Activated CD4-positive, alpha-beta T cell treated with anti-CD3 and anti-CD28 coated beads for 4 hours (primary cell): ENCODE results near the gene CRYBA1.
"Not testable (repeated sequence)": the region's sequence is repeated elsewhere in the genome, so short reads cannot be mapped to it uniquely, and the experiment has no call there.

Experiments used
- DNase-seq, 2 donors: peaks; one replicate each; pipeline ENCODE4 v3.0.0-alpha.2; 2020

Gene CRYBA1, protein sequence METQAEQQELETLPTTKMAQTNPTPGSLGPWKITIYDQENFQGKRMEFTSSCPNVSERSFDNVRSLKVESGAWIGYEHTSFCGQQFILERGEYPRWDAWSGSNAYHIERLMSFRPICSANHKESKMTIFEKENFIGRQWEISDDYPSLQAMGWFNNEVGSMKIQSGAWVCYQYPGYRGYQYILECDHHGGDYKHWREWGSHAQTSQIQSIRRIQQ

DNA sequence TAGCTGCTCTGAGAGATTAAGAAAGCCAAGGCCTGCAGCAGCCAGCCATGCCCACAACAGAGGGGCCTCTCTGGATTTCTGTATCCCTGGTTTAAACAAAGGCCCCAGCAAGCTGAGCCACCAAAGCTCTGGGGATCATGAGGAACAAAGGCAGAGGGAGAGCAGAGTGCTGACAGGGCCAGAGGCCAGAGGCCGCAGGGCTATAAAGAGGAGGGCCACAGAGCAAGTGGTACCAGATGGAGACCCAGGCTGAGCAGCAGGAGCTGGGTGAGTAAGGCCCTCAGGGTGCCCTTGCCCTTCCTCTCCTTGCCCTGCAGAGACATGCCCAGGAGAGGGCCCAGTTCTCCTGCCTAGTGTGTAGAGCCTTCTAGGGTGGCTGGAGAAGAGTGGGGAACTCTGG is at the start of gene CRYBA1:
CRYBA1 (plus strand) TSS at position 232 of the 400 bp plus-strand sequence; CDS start at position 237, 5 bp downstream.
- DNase-seq = no peak

DNA sequence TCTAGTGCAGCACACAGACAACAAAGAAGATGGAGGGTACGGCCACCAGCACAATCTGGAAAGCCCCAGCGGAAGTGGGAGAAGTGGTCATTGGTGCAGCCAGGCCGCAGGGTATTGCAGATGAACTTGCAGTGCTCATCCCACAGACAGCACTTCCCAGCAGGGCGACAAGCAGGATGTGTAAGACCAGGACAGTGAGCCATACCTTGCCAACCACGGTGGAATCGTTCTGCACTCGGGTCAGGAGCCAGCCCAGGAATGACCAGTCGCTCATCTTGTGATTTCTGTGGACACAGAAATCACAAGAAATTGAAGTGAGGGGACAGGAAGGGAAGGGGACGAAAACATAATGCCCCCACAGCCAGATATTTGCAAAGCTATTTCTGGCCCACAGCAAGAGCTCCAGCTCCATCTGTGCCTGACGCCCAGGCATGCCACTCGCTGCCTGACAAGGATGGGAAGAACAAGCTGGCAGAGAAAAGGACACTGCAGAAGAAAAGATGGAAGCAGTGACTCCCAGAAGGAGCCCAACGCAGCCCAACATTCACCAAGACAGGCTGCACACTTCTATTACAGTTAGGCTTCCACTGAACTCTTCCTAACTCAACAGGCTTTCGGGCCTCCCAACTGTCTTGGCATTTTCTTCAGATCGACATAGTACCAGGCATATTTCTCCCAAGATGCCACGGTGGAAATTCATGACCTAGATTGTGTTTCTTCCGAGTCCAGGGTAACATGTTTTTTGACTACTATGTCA is 49.0 kb upstream of the CRYBA1 start:
- no peak for DNase-seq

DNA sequence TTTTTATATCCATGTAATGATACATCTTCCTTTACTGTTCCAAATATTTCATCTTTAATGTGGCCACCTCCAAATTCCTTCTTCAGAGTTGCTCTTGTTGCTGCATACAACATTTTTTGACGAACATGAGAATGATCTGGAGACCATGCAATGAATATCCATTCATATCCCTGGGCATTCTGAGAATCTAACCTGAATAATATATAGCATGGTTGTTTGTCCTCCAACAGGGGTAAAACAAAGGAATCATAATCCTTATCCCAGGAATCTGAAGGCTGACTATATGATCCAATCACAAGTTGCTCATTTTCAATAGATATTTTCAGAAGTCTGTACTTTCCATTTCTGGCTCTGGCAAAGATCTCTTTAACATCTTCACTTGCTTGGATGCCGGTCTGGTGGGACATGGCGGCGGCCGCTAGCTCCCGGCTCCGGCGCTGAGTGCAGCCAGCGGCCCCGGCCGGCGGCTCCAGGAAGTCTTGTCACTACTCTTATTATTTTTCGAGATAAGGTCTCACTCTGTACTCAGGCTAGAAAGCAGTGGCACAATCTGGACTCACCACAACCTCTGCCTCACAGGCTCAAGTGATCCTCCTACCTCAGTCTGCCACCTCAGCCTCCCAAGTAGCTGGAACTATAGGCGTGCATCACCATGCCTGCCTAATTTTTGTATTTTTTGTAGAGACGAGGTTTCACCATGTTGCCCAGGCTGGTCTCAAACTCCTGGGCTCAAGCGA is 42.4 kb upstream of the CRYBA1 start:
- not testable (repeated sequence) for DNase-seq

DNA sequence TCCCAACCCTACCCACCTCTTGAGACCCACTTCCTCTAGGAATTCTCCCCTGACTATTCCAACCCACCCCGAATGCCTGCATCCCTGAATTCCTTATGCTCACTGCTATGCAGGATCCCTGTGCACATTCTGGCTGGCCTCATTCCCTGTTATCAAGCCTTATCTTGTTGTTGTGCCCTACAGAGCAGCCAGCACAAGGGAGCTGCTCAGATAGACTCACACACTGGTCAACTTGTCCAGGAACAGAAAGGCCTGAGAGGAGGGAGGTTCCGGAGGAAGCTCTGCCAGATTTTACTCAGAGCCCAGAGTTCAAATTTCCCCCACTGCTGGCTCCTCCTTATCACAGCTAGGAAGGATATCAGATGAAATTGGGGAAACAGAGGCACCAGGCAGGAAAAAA is 41.6 kb upstream of the CRYBA1 start:
- DNase-seq = no peak

DNA sequence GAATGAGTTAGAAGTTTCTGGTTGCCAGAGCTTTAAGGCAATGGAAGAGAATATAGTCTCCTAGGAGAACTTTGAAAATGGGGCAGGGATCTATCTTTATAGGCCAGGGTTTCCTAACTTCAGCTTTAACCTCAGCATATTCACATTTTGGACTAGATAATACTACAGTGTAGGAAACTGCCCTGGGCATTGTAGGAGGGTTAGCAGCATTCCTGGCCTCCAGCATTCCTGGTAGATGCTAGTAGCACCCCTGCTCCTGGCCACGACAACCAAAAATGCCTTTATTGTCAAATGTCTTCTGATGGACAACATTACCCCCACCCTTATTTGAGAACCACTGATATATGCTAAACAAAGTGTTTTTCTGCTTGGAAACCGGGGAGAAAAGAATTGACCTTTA is 38.7 kb upstream of the CRYBA1 start:
- no peak for DNase-seq

DNA sequence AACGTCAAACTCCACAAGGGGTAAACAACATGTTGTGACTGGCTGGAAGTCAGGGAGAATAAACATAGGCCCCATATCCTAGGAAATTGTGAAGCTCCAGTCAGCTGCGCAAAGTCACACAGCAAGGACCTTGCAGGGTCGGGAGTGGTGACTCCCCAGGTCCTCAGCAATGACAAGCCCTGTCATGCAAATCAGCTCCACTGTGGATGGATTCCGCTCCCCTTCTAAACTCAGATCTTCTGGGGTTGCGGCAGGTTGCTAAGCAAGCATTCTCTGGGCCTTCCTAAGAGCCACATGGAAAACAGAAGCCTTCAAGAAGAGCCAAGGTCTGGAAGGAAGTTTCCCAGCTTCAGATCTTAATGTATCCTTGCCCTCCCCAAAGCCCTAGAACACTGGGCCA is 37.6 kb upstream of the CRYBA1 start:
- DNase-seq = no peak

DNA sequence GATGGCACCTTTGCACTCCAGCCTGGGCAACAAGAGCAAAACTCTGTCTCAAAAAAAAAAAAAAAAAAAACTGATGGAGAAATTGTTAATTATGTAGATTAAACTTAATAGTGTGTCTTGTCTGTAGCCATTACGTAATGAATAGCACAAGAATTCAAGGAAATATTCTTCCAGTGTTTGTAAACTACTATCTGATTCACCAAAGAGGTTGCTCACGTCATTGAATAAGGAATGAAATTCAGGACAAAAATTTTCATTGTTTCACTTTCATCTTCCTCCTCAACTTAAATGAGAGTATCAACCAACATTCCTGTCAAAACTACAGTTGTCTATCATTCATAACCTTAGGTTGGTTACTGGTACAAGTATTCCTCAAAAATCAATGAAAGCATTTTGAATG is 35.8 kb upstream of the CRYBA1 start:
- no peak for DNase-seq

DNA sequence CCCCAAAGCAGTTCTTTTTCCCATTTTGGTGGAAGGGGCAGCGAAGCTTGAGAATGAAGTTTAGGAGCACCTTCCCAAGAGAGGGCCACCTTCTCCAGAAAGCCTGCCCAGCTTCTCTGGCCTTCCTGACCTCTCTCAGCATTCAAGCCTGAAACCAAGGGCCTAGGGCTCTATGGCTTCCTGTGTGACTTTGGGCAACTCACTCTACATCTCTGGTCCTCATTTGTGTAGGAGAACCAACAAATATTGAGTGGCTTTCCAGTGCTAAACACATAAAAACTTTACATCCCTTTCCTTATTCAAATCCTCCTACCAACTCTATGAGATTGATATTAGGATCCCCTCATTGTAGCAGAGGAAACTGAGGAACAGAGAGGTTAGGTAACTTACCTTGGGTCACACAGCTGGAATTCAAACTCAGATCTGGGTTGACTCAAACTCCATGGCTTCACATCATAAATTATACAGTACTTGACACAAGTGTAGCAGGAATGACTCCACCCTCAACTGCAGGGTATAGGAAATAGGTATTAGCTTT is 34.5 kb upstream of the CRYBA1 start:
- no peak for DNase-seq

DNA sequence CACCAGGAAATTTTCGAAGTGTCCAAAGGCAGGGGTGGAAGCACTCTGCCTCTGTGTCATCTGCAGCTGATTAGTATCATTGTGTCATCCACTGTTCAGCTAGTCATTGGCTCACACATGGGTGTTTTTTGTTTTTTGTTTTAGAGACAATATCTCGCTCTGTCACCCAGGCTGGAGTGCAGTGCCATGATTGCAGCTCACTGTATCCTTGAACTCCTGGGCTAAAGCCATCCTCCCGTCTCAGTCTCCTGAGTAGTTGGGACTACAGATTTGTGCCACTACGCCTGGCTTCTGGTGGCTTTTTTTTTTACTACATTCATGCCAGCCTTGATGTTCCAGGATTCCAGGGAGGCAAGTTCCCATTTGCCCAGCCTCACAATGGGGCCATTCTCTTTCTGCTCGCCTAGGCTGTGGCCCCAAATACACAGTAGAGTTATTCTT is 34.0 kb upstream of the CRYBA1 start:
- no peak for DNase-seq

DNA sequence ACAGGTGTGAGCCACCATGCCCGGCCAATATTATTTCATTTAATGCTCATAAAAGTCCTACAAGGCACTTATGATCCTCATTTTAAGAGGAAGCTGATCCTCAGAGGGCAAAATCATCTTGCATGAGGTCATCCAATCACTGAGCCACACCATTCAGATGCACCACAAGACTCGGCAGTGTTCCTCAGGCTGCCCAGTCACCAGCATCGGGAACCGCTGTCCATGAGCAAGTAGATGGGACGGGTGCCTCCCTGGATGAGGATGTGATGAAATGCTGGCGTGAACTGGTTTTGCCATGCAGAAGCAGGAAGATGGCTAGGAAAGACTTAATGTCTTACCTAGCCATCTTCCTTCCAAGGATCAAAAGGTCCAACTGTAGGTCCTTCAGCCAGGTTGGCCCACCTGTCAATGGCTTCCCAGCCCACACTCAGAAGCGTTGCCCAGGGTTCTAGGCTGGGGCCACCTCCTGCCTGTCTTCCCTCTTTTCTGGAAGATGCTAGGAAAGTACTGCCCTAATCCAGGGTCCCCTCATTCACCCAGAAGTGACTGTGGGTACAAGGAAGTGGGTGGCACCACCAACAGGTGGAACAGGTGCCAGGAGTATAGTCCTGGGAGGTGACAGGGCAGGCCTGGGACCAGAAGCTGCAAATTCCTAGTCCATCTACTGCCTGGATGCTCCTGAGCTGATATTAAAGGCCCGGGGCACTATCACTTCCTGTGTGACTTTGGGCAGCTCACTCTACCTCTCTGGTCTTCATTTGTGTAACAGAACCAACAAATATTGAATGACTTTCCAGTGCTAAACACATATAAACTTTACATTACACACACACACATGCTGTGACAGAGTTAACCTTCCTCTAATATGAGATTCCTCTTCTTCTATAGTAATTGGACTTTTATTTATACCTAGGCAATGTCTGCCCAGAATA is 32.2 kb upstream of the CRYBA1 start:
- no peak for DNase-seq

DNA sequence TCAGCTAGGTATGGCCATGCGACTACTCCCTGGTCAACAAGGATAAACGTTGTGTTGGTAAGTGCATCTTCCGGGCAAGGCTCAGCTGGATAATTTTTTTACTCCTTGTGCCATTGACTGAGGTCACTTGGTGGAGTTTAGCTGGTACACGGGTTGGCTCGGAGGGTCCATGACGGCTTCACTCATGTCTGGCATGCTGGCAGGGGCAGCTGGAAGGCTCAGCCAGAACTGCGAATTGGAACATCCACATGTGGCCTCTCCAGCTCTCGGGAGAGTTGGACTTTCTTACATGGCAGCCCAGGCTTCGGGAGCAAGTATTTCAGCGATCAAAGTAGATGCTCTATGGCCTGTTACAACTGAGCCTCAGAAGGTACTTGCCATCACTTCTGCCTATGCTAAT is 31.5 kb upstream of the CRYBA1 start:
- no peak for DNase-seq

DNA sequence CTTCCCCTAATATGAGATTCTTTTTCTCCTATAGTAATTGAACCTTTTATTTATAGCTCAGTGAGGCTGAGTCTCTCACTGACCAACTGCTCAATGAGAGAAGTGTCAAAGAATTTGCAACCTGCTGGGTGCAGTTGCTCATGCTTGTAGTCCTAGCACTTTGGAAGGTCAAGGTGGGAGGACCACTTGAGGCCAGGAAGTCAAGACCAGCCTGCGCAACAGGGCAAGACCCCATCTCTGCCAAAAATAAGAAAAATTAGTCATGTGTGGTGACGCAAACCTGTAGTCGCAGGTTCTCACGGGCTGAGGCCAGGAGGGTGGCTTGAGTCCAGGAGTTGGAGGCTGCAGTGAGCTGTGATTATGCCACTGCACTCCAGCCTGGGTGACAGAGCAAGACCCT is 30.9 kb upstream of the CRYBA1 start:
- no peak for DNase-seq

DNA sequence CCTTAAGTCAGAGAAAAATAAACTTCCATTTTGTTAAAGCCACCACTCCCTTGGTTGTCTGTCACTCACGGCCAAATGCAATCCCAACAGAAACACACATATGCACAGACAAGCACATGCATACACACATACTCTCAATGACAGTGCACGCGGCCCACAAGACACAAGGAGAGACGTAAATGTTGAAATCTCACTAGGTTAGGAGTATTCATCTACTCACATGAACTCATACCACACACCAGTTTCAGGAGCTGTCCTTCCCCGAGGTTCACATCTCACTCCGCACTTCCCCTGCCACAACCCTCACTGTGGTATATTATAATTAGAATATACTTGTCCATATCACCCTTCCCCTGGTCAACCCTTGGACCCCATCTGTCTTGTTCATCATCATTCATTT is 30.5 kb upstream of the CRYBA1 start:
- DNase-seq = no peak

DNA sequence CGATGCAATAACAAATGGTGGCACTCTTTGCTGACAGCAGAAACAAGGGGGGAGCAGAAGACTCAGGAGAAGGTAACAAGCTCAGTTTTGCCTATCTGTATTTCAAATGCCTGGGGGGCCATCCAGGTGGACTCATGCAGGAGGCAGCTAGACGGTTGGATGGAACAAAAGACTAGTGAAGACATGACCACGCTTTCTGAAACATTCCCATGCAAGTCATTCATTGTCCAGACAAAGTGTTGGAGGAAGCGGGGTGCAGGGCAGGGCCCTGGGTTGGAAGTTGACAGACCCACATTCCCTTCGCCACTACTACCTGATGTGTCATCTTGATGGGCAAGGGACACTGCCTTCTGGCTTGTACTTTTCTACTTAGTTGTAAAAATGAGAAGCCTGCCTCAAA is 29.8 kb upstream of the CRYBA1 start:
- no peak for DNase-seq

DNA sequence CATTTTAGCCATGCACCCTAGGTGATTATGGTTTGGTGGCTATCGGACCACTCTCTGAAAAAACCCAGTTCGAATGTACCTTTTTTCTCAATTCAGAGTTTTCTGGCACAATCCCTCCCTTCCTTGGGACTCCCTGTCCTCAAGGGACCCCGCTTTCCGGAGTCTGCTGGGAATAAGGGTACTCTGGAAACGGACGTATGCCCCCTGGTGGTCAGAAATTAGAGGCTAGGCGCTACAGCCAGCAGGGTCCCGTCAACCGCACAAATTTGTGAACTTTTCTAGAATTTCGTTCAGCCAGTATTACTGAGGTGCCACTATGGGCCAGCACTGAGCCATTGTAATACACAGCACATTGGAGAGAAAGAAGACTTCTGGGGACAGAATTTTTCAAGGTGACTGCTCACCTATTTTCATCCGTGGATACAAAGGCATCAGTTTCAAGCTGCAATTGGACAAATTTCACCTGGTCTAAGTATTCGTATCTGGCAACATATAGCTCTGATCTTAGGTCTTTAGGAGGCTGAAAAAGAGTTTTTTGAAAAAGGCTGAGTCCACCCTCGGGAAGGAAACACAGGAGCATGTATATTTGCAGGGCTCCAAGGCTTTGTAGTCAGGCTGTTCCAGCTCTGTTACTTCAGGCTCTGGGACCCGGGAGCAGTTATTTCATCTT is 27.1 kb upstream of the CRYBA1 start:
- peak; percentile 65 to 76 for DNase-seq

DNA sequence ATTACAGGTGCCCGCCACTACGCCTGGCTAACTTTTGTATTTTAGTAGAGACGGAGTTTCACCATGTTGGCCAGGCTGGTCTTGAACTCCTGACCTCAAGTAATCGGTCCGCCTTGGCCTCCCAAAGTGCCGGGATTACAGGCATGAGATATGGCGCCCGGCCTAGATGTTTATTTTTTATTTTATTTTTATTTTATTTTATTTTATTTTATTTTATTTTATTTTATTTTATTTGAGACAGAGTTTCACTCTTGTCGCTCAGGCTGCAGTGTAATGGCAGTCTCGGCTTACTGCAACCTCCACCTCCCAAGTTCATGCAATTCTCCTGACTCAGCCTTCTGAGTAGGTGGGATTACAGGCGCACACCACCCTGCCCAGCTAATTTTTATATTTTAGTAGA is 25.3 kb upstream of the CRYBA1 start:
- DNase-seq = not testable (repeated sequence)

DNA sequence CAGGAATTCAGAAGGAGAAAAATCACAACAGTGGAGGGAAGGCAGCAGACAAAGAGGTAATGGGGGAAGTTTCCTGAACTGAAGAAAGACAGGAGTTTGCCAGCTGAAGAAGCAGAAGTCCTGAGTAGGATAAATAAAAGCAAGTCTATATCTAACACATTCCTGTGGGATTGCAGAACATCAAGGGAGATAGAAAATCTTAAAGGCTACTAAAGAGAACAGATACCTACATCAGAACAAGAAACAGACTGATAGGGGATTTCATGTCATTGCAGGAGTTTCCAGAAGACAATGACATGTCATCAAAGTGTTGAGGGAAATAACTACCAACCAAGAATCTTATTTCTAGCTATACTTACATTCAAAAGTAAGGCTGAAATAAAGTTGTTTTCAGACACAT is 21.3 kb upstream of the CRYBA1 start:
- DNase-seq = no peak

DNA sequence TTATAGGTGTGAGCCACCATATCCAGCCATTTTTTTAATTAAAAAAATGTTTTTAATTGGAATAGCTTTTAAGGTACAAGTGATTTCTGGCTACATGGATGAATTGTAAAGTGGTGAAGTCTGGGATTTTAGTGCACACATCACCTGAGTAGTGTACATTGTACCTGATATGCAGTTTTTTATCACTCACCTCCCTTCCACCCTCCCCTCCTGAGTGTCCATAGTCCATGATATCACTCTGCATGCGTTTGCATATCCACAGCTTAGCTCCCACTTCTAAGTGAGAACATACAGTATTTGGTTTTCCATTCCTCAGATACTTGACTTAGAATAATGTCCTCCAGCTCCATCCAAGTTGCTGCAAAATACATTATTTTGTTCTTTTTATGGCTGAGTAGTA is 13.4 kb upstream of the CRYBA1 start:
- DNase-seq = no peak

DNA sequence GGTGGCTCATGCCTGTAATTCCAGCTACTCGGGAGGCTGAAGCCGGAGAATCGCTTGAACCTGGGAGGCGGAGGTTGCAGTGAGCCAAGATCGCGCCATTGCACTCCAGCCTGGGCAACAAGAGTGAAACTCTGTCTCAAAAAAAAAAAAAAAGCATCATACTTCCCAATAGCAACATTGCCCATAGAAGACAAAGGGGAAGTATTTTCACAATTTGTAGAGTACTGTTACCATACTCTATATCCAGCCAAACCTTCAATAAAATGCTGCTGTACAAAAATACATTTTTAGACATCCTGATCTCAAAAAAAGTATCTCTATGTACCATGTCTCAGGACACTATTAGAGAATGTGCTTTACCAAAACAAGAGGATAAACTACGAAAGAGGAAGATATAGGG is 11.7 kb upstream of the CRYBA1 start:
- DNase-seq = not testable (repeated sequence)

DNA sequence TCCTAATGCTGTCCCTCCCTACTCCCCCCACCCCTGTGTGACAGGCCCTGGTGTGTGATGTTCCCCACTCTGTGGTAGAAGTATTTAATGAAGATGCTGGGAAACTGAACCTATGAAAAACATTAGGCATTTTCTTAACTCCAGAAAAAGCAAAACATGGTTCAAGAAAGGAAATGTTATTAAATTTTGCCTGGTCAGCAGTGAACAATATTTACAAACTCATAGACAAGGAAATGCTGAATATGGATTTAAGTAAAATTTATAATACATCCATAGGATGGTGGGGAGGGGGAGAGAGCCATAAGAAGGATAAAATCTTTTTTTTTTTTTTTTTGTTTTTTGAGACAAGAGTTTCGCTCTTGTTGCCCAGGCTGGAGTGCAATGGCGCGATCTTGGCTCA is 10.8 kb upstream of the CRYBA1 start:
- DNase-seq = no peak

DNA sequence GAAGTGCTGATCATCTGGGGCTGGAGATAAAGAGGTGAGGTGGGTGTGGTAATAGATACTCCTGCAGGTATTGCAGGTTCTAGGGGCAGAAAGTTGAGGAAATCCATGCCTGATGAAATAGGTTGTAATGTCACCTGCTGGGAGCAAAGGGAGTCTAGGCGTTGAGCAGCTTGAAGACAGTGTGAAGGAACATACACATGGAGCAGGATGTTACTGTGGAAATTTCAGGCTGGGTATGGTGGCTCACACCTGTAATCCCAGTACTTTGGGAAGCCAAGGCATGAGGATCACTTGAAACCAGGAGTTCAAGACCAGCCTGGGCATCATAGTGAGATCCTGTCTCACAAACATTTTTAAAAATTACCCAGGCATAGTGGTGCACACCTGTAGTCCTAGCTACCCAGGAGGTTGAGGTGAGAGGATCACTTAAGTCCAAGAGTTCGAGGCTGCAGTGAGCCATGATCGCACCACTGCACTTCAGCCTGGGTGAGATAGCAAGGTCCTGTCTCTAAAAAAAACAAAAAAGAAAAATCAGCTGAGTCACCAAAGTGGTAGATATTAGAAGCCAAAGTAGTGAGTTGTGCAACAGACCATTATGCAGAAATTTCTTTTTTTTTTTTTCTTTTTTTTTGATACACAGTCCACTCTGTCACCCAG is 9.1 kb upstream of the CRYBA1 start:
- no peak for DNase-seq
